Common myeloid progenitor, CD34-positive (primary cell): ENCODE data around the gene GPX2.

ENCODE experiments used
- CTCF ChIA-PET: fragments of 350-600 bp; sonication (Branson Sonifier 250); formaldehyde crosslinking; loops from one replicate; lab custom pipeline; 2021; ENCODE audit warnings: antibody characterized with exemption; lab: Charles Lee
- POLR2A ChIA-PET: fragments of 350-600 bp; sonication (Branson Sonifier 250); formaldehyde crosslinking; loops from one replicate; lab custom pipeline; 2021; ENCODE audit warnings: antibody characterized with exemption; lab: Charles Lee
- DNase-seq, 3 donors: peaks; one replicate each; pipeline versions ENCODE4 v3.0.0 to v3.0.0-alpha.2; 2013
- H3K27ac ChIP-seq, 2 experiments: 1 replicate in 1 of 2; 2 replicates in 1 of 2; pipeline ENCODE4 v1.7.0; 2013; ENCODE audit warnings: inconsistent platforms in 2 of 2, low read length in 2 of 2, mild to moderate bottlenecking in 2 of 2, low read depth in 1 of 2, moderate library complexity in 1 of 2; ENCODE audit not compliant: severe bottlenecking in 2 of 2, insufficient read depth in 1 of 2, poor library complexity in 1 of 2
- H3K27me3 ChIP-seq, 5 experiments: replicated peaks in 2 of 5; 1 replicate in 3 of 5; 2 replicates in 2 of 5; pipeline versions ENCODE4 v1.6.1 to v1.7.0; 2013; ENCODE audit warnings: low read length in 4 of 5, mild to moderate bottlenecking in 2 of 5, moderate library complexity in 2 of 5, inconsistent platforms in 1 of 5; ENCODE audit not compliant: insufficient read depth in 5 of 5, control insufficient read depth in 4 of 5
- H3K36me3 ChIP-seq, 4 experiments: 1 replicate in 2 of 4; 2 replicates in 2 of 4; pipeline versions ENCODE4 v1.6.1 to v1.7.0; 2013; ENCODE audit warnings: low read length in 3 of 4, control low read depth in 1 of 4, mild to moderate bottlenecking in 1 of 4; ENCODE audit not compliant: control insufficient read depth in 4 of 4, insufficient read depth in 4 of 4
- H3K4me1 ChIP-seq, 4 experiments: 1 replicate in 3 of 4; 2 replicates in 1 of 4; pipeline versions ENCODE4 v1.6.1 to v1.7.1; 2013; ENCODE audit warnings: low read length in 3 of 4, mild to moderate bottlenecking in 3 of 4, control low read depth in 1 of 4, inconsistent platforms in 1 of 4, moderate library complexity in 1 of 4; ENCODE audit not compliant: control insufficient read depth in 4 of 4, insufficient read depth in 4 of 4; ENCODE audit errors: control extremely low read depth in 1 of 4
- H3K4me3 ChIP-seq, 7 experiments: 1 replicate in 4 of 7; 2 replicates in 3 of 7; pipeline versions ENCODE4 v1.5.1 to v1.7.0; 2013; ENCODE audit warnings: mild to moderate bottlenecking in 7 of 7, low read length in 6 of 7, moderate library complexity in 6 of 7, inconsistent platforms in 2 of 7, low read depth in 2 of 7, control low read depth in 1 of 7; ENCODE audit not compliant: insufficient read depth in 4 of 7, control insufficient read depth in 1 of 7; ENCODE audit errors: extremely low read depth in 1 of 7
- H3K9me3 ChIP-seq, 5 experiments: 1 replicate in 4 of 5; 2 replicates in 1 of 5; pipeline versions ENCODE4 v1.6.1 to v1.7.1; 2013; ENCODE audit warnings: low read length in 4 of 5, mild to moderate bottlenecking in 2 of 5, inconsistent platforms in 1 of 5, low read depth in 1 of 5, moderate library complexity in 1 of 5; ENCODE audit not compliant: control insufficient read depth in 4 of 5, insufficient read depth in 2 of 5; ENCODE audit errors: control extremely low read depth in 1 of 5
- WGBS: methylation state at CpG from one replicate; pipeline ENCODE4 v1.1.5; 2013; ENCODE audit not compliant: insufficient coverage; 5-methylcytosine and 5-hydroxymethylcytosine counted together

GPX2 gene

DNA sequence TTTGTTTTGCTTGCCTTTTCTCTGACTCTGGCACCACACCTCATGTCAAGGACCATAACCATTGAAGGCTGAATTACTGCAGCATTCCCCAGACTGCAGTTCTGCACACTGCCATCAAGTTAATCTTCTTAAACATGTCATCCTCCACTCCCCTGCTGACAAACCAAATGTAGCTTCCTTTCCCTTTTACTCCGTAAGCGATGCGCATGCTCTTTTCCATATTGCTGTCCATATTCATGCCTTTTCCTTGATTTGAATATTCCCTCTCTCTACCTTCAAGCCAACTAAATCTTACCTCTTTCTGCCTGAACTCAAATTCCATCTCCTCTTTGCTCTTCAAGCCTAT lies 13.6 kb downstream of the GPX2 start:
- DNase-seq = peak in 1 of 3 donors; percentile 27
- H3K4me3 ChIP-seq = peak overlapping the region in 2 of 7 experiments; percentile 7 to 42
- CTCF ChIA-PET = no interaction called here
- 100% methylated on average over 3 of the region's 3 CpGs for WGBS
- peaks cover 19 to 72% (median 36%) of the 10 kb centered on the region in 4 experiments for H3K36me3 ChIP-seq
- H3K9me3 ChIP-seq = no peaks in the 10 kb centered on the region
- POLR2A ChIA-PET = no interaction called here
- no peaks in the 10 kb centered on the region for H3K27me3 ChIP-seq
- peak overlapping the region in 1 of 2 experiments; percentile 11 for H3K27ac ChIP-seq
- peaks cover 8 to 43% (median 29%) of the 10 kb centered on the region in 4 experiments for H3K4me1 ChIP-seq

DNA sequence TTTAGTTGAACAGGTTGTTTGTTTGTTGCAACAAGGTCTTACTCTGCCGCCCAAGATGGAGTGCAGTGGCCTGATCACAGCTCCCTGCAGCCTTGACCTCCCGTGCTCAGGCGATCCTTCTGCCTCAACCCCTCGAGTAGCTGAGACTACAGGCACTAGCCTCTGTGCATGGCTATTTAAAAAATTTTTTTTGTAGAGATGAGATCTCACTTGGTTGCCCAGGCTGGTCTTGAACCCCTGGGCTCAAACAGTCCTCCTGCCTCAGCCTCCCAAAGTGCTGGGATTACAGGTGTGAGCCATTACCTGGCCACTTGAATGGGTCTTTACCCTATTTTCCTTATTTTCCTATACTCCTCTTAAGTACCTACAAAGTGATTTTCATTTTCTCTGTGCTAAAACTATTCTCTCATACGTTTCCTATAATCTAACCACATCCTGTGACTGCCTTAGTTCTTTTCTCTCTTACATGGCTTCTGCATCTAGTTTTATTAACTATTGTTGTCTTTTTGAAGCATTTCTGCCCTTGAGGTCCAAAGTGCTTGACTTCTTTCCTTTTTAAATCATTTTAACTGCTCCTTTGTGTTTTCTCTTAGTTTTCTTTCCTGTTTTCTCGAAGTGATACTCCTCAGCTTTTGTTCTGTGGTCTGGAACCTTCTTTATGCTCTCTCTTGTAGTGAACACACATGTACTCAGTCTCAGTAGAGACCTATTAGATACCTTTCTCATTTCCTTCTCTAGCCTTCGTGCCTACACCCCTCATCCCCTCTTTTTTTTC lies 14.1 kb downstream of the GPX2 start:
- WGBS = 57% methylated on average over 7 of the region's 7 CpGs
- CTCF ChIA-PET = interaction anchor here (1.0 to 2.3 kb wide), 5 partner anchors 8 to 91 kb away, joined by 4 to 12 read pairs (median 7); no protein-coding TSS in a partner anchor
- Histone ChIP-seq H3K27me3 (no peaks in the 10 kb centered on the region), H3K9me3 (no peaks in the 10 kb centered on the region), H3K4me3 (peak overlapping the region in 4 of 7 experiments; percentile 7 to 42 (median 26)), H3K36me3 (peaks cover 16 to 71% (median 33%) of the 10 kb centered on the region in 4 experiments), H3K27ac (peak overlapping the region in 1 of 2 experiments; percentile 11), H3K4me1 (peaks cover 8 to 43% (median 29%) of the 10 kb centered on the region in 4 experiments)
- POLR2A ChIA-PET = no interaction called here
- peak in 2 of 3 donors; percentile 43 to 58 for DNase-seq

DNA sequence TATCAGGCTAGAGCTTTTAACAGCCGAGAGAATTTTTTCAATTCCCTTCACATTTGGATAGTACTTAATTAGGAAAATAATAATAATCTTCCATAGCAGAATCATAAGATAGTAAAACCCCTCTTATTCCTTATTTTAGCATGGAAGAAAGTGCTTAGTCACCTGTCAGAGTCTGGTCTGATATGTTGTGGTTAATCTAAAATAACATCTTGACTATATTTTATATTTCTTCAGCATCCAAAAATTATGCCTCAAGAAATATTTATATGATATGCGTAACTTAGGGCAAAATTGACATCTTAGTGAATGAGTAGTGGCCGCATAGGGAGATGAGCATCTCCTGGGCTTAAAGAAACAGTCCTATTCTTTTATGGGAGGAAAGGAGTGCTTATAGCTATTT lies 15.5 kb downstream of the GPX2 start:
- H3K27me3 ChIP-seq = no peaks in the 10 kb centered on the region
- CTCF ChIA-PET = interaction anchor here (0.7 to 2.3 kb wide), 12 partner anchors 9 to 114 kb away, joined by 3 to 12 read pairs (median 4); partner anchors contain the start of gene GPX2
- peaks cover 8 to 61% (median 24%) of the 10 kb centered on the region in 4 experiments for H3K36me3 ChIP-seq

DNA sequence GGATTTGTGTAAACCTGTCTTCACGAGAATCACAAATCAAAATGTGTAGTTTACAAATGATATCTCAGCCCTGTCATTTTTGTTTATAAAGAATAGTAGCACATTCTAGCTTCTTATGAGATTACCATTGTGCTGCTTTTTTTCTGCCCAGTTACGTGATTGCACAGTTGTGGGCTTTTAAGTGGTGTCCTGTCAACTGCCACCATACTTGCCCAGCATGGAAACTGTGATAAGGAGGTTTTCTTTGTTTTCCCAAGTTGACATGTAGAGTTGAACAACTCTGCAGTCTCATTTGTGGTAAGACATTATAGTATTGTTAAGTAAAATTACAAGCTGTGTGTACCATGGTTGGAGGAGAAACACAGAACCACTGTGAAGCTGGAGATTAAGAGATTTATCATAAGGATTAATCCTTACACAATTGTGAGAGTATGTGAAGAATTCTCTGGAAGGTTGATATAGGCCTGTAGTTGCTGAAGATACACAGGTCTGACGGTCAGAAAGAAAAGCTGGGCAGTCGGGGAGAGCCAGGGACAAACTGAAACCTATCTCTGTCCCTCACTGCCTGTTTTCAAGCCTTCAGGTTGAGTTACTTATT lies 16.0 kb downstream of the GPX2 start:
- POLR2A ChIA-PET = no interaction called here
- peak in 2 of 3 donors; percentile 42 to 70 for DNase-seq
- Histone ChIP-seq H3K36me3 (peaks cover 7 to 55% (median 23%) of the 10 kb centered on the region in 4 experiments), H3K27me3 (no peaks in the 10 kb centered on the region), H3K9me3 (no peaks in the 10 kb centered on the region), H3K4me1 (peaks cover 8 to 43% (median 29%) of the 10 kb centered on the region in 4 experiments), H3K4me3 (peak overlapping the region in 2 of 7 experiments; percentile 37 to 43), H3K27ac (peak overlapping the region in 1 of 2 experiments; percentile 69)
- CTCF ChIA-PET = interaction anchor here (0.8 to 2.3 kb wide), 9 partner anchors 9 to 93 kb away, joined by 3 to 12 read pairs (median 5); partner anchors contain the start of gene GPX2
- no CpG with 5 or more reads among the region's 4 CpGs for WGBS

More for the DNA sequence above, 15.5 kb downstream of the GPX2 start:
- peaks cover 8 to 43% (median 29%) of the 10 kb centered on the region in 4 experiments for H3K4me1 ChIP-seq
- peak overlapping the region in 4 of 7 experiments; percentile 2 to 43 (median 23) for H3K4me3 ChIP-seq
- H3K27ac ChIP-seq = peak overlapping the region in 1 of 2 experiments; percentile 69
- peak in 2 of 3 donors; percentile 58 to 68 for DNase-seq
- no peaks in the 10 kb centered on the region for H3K9me3 ChIP-seq
- POLR2A ChIA-PET = no interaction called here
- 0% methylated on average over 1 of the region's 3 CpGs for WGBS

DNA sequence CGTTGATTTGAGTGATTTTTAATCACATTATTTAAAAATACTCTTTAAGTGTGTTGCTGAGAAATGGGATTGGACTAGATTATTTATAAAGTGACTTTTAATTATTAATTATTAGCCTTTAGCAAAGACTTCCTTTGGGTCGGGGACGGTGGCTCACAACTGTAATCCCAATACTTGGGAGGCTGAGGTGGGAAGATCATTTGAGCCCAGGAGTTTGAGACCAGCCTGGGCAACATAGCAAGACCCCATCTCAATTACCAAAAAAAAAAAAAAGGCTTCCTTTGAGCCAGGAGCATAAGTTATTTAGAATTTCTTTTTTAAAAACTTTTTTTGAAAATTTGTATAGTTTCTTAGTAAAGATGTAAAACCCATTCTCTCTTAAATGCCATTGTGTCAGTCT lies 19.5 kb downstream of the GPX2 start:
- H3K27me3 ChIP-seq = no peaks in the 10 kb centered on the region
- no peak overlapping the region for H3K27ac ChIP-seq
- no peaks in the 10 kb centered on the region for H3K9me3 ChIP-seq
- H3K4me1 ChIP-seq = peaks cover 0 to 20% (median 16%) of the 10 kb centered on the region in 4 experiments
- H3K36me3 ChIP-seq = peaks cover 3 to 33% (median 15%) of the 10 kb centered on the region in 4 experiments
- POLR2A ChIA-PET = no interaction called here
- WGBS = no CpG with 5 or more reads among the region's 3 CpGs
- CTCF ChIA-PET = interaction anchor here (0.6 to 2.1 kb wide), 2 partner anchors 14 to 68 kb away, joined by 4 to 8 read pairs; no protein-coding TSS in a partner anchor
- no peak for DNase-seq
- no peak overlapping the region for H3K4me3 ChIP-seq

DNA sequence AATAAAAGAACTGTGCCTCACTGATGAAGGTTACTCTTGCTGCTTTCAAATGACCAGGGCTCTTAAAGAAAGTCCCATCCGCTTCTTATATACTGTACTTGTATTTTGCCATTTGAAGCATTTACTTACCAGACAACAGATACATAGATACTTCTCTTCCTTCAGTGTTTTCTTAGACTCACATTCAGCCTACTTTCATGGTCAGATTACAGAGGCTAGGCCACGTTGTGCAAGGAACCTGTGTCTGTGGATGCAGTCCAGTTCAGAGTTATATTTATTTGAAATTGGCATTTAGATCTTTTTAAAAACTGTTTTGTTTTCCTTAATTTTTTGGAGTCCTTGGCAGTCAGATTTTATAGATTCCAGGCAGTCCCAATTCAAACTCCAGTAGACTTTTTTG lies 22.1 kb downstream of the GPX2 start:
- no peak overlapping the region for H3K4me3 ChIP-seq
- peaks cover 0 to 19% (median 11%) of the 10 kb centered on the region in 4 experiments for H3K36me3 ChIP-seq
- H3K4me1 ChIP-seq = peaks cover under 1 to 4% (median 2%) of the 10 kb centered on the region in 4 experiments
- H3K27me3 ChIP-seq = no peaks in the 10 kb centered on the region
- no peak overlapping the region for H3K27ac ChIP-seq
- ChIA-PET CTCF (interaction anchor here (0.8 kb wide), 2 partner anchors 15 to 114 kb away, joined by 3 read pairs; no protein-coding TSS in a partner anchor), POLR2A (no interaction called here)
- no peak for DNase-seq
- no peaks in the 10 kb centered on the region for H3K9me3 ChIP-seq
- 100% methylated on average over 2 of the region's 2 CpGs for WGBS
